MM.1S (cell line): Measurements from ENCODE around the gene SERPINB6.

Experiments
- DNase-seq: peaks from one replicate; pipeline ENCODE4 v3.0.0-alpha.2; 2015
- H2AFZ ChIP-seq: fragments of 300-600 bp; sonication (generic); 2 replicates; pipeline ENCODE4 v1.6.0; 2016; ENCODE audit warnings: antibody characterized with exemption, low read length
- H3F3A ChIP-seq: fragments of 300-600 bp; sonication (generic); 2 replicates; pipeline ENCODE4 v1.6.1; 2016; ENCODE audit warnings: mild to moderate bottlenecking, antibody characterized with exemption, low read length, moderate library complexity, mixed read lengths; ENCODE audit not compliant: insufficient read depth
- H3K27ac ChIP-seq: fragments of 300-600 bp; sonication (generic); 2 replicates; pipeline ENCODE4 v1.5.1; 2016; ENCODE audit warnings: mild to moderate bottlenecking, low read length
- H3K27me3 ChIP-seq: fragments of 300-600 bp; sonication (generic); replicated peaks from 2 replicates; pipeline ENCODE4 v1.6.0; 2016; ENCODE audit warnings: low read length; ENCODE audit not compliant: insufficient read depth
- H3K36me3 ChIP-seq: fragments of 300-600 bp; sonication (generic); replicated peaks from 2 replicates; pipeline ENCODE4 v1.6.1; 2016; ENCODE audit warnings: mild to moderate bottlenecking, low read length, mixed read lengths; ENCODE audit not compliant: insufficient read depth
- H3K4me1 ChIP-seq: fragments of 300-600 bp; sonication (generic); 2 replicates; pipeline ENCODE4 v1.6.1; 2016; ENCODE audit warnings: low read length, mixed read lengths
- H3K4me2 ChIP-seq: fragments of 300-600 bp; sonication (generic); 2 replicates; pipeline ENCODE4 v1.6.0; 2016; ENCODE audit warnings: low read depth, low read length
- H3K4me3 ChIP-seq: fragments of 300-600 bp; sonication (generic); 2 replicates; pipeline ENCODE4 v1.5.1; 2016; ENCODE audit warnings: low read length, mixed read lengths
- H3K79me2 ChIP-seq: fragments of 300-600 bp; sonication (generic); 2 replicates; pipeline ENCODE4 v1.6.1; 2016; ENCODE audit warnings: mixed run types, low read length, mixed read lengths
- H3K9ac ChIP-seq: fragments of 300-600 bp; sonication (generic); 2 replicates; pipeline ENCODE4 v1.6.1; 2016; ENCODE audit warnings: low read length, mixed read lengths
- H3K9me2 ChIP-seq: fragments of 300-600 bp; sonication (generic); replicated peaks from 2 replicates; pipeline ENCODE4 v1.6.1; 2016; ENCODE audit warnings: mild to moderate bottlenecking, low read length, mixed read lengths; ENCODE audit not compliant: insufficient read depth
- H3K9me3 ChIP-seq: fragments of 300-600 bp; sonication (generic); replicated peaks from 2 replicates; pipeline ENCODE4 v1.6.1; 2016; ENCODE audit warnings: mild to moderate bottlenecking, low read length, mixed read lengths; ENCODE audit not compliant: insufficient read depth
- H4K20me1 ChIP-seq: fragments of 300-600 bp; sonication (generic); 2 replicates; pipeline ENCODE4 v1.6.1; 2016; ENCODE audit warnings: mild to moderate bottlenecking, low read length, moderate library complexity, mixed read lengths; ENCODE audit not compliant: insufficient read depth
- EZH2 ChIP-seq: fragments of 300-600 bp; sonication (generic); optimal IDR thresholded peaks from 2 replicates; pipeline ENCODE3; 2017; ENCODE audit warnings: low read depth, mild to moderate bottlenecking, antibody characterized with exemption, low read length, mixed read lengths
- EZH2phosphoT487 ChIP-seq: fragments of 300-600 bp; sonication (generic); IDR thresholded peaks from 2 replicates; pipeline ENCODE4 v1.6.1; 2018; ENCODE audit warnings: antibody characterized with exemption, low read length
- TF ChIP-seq, protein P1 (sequence below): fragments of 300-600 bp; sonication (generic); IDR thresholded peaks from 2 replicates; pipeline ENCODE4 v1.5.1; 2016; ENCODE audit warnings: antibody characterized with exemption, low read length, mixed read lengths

The SERPINB6 gene

DNA sequence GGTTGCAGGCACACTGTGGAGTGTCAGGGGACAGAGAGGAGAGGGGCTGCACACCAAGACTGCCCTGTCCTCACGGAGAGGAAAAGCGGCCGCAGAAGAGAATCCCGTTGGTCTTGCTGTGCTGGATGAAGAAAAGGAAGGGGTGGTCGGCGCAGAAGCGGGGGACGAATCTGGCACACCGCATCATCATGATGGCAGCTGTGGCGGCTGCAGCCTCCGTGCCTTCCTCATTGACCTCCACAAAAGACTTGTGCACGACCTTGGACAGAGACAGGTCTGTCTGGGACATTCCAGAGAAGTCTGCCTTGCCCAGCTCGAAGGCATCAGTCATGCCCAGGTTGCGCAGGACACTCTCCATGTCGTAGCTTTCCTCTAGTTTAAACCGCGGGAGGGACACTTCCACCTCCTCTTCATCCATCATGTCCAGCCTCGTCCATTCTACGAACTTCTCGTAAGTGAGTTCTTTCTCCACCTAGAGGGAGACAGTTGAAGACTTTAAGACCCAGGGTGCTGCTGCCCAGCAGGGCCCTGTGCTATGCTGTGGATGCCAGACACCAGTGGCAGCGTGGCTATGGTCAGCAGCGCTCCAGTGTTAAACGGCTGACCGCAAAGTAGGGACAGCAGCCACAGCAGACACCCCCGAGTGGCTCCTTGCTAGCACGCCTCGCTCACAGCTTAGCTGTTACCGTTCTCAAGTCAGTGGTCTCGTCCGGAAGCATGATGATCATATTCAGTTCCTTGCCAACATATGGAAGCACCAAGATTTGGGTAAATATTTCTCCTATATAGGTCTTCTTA lies 22.9 kb downstream of the SERPINB6 start:
- Histone ChIP-seq H3K79me2 (no peaks in the 10 kb centered on the region), H2AFZ (no peak overlapping the region), H3K4me1 (peaks cover 21% of the 10 kb centered on the region), H3K9ac (no peak overlapping the region), H3K4me2 (0 out of 2 replicates have a peak overlapping the region, but pooled peaks have one; percentile 84), H3K9me3 (no peaks in the 10 kb centered on the region), H3K36me3 (no peaks in the 10 kb centered on the region), H3K4me3 (no peak overlapping the region), H3K27ac (peak overlapping the region; percentile 88; the same call in 1 of the 2 replicates), H3F3A (peaks cover 12% of the 10 kb centered on the region; the same call in 1 of the 2 replicates), H3K9me2 (no peaks in the 10 kb centered on the region), H3K27me3 (peaks cover 12% of the 10 kb centered on the region; the same call in 1 of the 2 replicates), H4K20me1 (no peaks in the 10 kb centered on the region)
- TF ChIP-seq, protein P1, sequence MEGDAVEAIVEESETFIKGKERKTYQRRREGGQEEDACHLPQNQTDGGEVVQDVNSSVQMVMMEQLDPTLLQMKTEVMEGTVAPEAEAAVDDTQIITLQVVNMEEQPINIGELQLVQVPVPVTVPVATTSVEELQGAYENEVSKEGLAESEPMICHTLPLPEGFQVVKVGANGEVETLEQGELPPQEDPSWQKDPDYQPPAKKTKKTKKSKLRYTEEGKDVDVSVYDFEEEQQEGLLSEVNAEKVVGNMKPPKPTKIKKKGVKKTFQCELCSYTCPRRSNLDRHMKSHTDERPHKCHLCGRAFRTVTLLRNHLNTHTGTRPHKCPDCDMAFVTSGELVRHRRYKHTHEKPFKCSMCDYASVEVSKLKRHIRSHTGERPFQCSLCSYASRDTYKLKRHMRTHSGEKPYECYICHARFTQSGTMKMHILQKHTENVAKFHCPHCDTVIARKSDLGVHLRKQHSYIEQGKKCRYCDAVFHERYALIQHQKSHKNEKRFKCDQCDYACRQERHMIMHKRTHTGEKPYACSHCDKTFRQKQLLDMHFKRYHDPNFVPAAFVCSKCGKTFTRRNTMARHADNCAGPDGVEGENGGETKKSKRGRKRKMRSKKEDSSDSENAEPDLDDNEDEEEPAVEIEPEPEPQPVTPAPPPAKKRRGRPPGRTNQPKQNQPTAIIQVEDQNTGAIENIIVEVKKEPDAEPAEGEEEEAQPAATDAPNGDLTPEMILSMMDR, result no peak
- TF ChIP-seq EZH2phosphoT487 (no peak), EZH2 (no peak)
- no peak for DNase-seq

DNA sequence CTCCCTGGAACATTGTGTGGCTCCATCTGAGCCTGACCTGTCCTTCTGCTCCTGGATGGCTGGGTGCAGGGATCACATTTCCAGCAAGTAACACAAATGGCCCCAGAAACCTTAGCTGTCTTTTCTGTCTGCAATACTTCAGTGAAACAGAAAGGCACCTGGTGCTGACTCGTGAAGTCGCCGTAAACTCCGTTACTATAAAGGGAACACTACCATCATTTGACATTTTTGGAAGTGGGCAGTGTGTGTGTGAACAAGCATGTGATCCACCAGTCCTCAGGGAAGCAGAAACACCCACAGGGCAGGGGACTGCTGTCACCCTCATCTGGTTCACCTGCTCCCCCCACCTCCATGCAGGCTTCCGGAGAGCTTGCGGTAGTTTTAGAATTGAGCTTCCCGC lies 23.9 kb downstream of the SERPINB6 start:
- no peaks in the 10 kb centered on the region for H3K9me3 ChIP-seq
- DNase-seq, result peak; percentile 65
- H2AFZ ChIP-seq, result peak overlapping the region; percentile 77
- no peaks in the 10 kb centered on the region for H3K9me2 ChIP-seq
- peak overlapping the region; percentile 51 for H3K9ac ChIP-seq
- peak overlapping the region; percentile 38 for H3K4me3 ChIP-seq
- no peaks in the 10 kb centered on the region for H3K79me2 ChIP-seq
- H3K4me2 ChIP-seq, result peak overlapping the region; percentile 84
- peak overlapping the region; percentile 88 for H3K27ac ChIP-seq
- peaks cover 22% of the 10 kb centered on the region; the same call in 1 of the 2 replicates for H3F3A ChIP-seq
- peaks cover 30% of the 10 kb centered on the region for H3K4me1 ChIP-seq
- peaks cover 12% of the 10 kb centered on the region; the same call in 1 of the 2 replicates for H3K27me3 ChIP-seq
- no peaks in the 10 kb centered on the region for H3K36me3 ChIP-seq
- no peak for TF ChIP-seq EZH2phosphoT487
- TF ChIP-seq, protein P1, result no peak
- no peaks in the 10 kb centered on the region for H4K20me1 ChIP-seq

DNA sequence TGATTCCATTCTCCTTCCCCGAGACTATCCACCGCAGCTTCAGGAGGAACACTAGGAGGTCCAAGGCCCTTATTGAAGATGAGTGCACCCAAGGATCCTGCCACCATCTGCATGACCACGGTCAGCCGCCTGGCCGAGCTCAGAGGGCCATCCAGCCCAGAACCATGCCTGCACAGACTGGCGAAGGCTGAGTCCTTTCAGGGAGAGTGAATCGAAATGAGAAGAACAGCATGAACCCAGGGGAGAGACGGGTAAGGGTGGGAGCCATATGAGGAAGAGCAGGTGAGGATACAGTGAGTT lies 26.3 kb downstream of the SERPINB6 start:
- Histone ChIP-seq H3K27me3 (peaks cover 21% of the 10 kb centered on the region), H3K4me2 (no peak overlapping the region), H3K36me3 (no peaks in the 10 kb centered on the region), H3K9ac (no peak overlapping the region), H4K20me1 (no peaks in the 10 kb centered on the region; the same call in 1 of the 2 replicates), H3K4me1 (peaks cover 40% of the 10 kb centered on the region), H2AFZ (no peak overlapping the region), H3K27ac (no peak overlapping the region), H3K9me3 (no peaks in the 10 kb centered on the region), H3K9me2 (no peaks in the 10 kb centered on the region), H3K4me3 (no peak overlapping the region), H3K79me2 (no peaks in the 10 kb centered on the region), H3F3A (peaks cover 38% of the 10 kb centered on the region)
- TF ChIP-seq, protein P1, result no peak
- no peak for TF ChIP-seq EZH2
- TF ChIP-seq EZH2phosphoT487, result no peak
- no peak for DNase-seq
